ENCODE results near the gene PLA2G4C. TPM values are rescaled to one million over a fixed set of nuclear protein-coding genes. Genes with fewer than 3 reads are reported as not detected.

The PLA2G4C gene, protein sequence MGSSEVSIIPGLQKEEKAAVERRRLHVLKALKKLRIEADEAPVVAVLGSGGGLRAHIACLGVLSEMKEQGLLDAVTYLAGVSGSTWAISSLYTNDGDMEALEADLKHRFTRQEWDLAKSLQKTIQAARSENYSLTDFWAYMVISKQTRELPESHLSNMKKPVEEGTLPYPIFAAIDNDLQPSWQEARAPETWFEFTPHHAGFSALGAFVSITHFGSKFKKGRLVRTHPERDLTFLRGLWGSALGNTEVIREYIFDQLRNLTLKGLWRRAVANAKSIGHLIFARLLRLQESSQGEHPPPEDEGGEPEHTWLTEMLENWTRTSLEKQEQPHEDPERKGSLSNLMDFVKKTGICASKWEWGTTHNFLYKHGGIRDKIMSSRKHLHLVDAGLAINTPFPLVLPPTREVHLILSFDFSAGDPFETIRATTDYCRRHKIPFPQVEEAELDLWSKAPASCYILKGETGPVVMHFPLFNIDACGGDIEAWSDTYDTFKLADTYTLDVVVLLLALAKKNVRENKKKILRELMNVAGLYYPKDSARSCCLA
- total RNA-seq, result 1 to 10 TPM; 1.1 to 3.9 TPM
- polyA plus RNA-seq, result 1 to 10 TPM; 2.3 to 5.9 TPM

DNA sequence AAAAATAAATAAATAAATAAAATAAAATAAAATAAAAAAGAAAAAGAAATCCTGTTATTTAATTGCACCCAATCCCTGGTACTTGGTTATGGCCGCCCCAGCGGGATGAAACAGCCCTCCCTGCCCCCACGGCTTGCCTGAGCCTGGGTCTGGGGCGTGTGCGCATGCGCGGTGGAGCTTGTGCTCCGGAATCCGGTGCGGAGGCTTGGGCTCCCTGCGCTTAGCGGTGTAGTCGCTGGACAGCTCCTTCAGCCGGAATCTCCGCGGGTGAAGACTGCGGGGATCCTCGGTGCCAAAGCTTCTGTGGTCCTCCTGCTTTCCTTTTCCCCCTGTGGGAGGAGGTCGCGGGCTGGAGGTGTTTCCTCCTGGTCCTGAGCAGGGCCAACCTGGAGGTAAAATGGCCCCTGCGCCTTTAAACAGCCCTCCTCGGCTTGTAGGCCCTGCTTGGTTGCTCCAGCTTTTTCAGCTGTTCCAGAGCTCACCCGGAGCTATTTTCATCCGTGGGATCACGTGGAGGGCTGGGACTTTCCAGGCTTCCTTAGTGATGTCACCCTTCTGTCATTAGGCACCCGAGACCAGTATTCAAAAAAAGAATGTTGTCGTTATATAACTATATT lies at the start of gene PLA2G4C:
TSS of gene PLA2G4C (minus strand) at position 468 of the 617 bp plus-strand sequence. CDS start 4,288 bp downstream, outside the sequence.
- TF ChIP-seq FOXA2 (IDR thresholded peaks at IDR 0.05) (no peak), NR2F2 (IDR thresholded peaks at IDR 0.05) (no peak), EGR1 (IDR thresholded peaks at IDR 0.05; ENCODE audit: low read depth in 2 of 2) (no peak), SP1 (IDR thresholded peaks at IDR 0.05) (peak; percentile 31), YY1 (IDR thresholded peaks at IDR 0.05) (peak; percentile 96), FOXA1 (IDR thresholded peaks at IDR 0.05) (no peak), GABPA (IDR thresholded peaks at IDR 0.05 in 1 of 2, conservative IDR thresholded peaks at IDR 0.05 in 1 of 2) (no peak), JUND (IDR thresholded peaks at IDR 0.05) (peak in 1 of 2 donors; percentile 67), HNF4G (IDR thresholded peaks at IDR 0.05) (no peak), RAD21 (IDR thresholded peaks at IDR 0.05) (peak in 1 of 2 donors; percentile 18), RXRA (IDR thresholded peaks at IDR 0.05) (no peak), HNF4A (conservative IDR thresholded peaks at IDR 0.05) (peak in 1 of 2 donors; percentile 14), TAF1 (conservative IDR thresholded peaks at IDR 0.05) (peak; percentile 35)
- TF ChIP-seq, protein P1, sequence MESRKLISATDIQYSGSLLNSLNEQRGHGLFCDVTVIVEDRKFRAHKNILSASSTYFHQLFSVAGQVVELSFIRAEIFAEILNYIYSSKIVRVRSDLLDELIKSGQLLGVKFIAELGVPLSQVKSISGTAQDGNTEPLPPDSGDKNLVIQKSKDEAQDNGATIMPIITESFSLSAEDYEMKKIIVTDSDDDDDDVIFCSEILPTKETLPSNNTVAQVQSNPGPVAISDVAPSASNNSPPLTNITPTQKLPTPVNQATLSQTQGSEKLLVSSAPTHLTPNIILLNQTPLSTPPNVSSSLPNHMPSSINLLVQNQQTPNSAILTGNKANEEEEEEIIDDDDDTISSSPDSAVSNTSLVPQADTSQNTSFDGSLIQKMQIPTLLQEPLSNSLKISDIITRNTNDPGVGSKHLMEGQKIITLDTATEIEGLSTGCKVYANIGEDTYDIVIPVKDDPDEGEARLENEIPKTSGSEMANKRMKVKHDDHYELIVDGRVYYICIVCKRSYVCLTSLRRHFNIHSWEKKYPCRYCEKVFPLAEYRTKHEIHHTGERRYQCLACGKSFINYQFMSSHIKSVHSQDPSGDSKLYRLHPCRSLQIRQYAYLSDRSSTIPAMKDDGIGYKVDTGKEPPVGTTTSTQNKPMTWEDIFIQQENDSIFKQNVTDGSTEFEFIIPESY (IDR thresholded peaks at IDR 0.05), result no peak
- TF ChIP-seq, protein P2, sequence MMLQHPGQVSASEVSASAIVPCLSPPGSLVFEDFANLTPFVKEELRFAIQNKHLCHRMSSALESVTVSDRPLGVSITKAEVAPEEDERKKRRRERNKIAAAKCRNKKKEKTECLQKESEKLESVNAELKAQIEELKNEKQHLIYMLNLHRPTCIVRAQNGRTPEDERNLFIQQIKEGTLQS (IDR thresholded peaks at IDR 0.05), result peak; percentile 51
- TF ChIP-seq, protein P3, sequence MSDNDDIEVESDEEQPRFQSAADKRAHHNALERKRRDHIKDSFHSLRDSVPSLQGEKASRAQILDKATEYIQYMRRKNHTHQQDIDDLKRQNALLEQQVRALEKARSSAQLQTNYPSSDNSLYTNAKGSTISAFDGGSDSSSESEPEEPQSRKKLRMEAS (IDR thresholded peaks at IDR 0.05), result no peak
- TF ChIP-seq, protein P4, sequence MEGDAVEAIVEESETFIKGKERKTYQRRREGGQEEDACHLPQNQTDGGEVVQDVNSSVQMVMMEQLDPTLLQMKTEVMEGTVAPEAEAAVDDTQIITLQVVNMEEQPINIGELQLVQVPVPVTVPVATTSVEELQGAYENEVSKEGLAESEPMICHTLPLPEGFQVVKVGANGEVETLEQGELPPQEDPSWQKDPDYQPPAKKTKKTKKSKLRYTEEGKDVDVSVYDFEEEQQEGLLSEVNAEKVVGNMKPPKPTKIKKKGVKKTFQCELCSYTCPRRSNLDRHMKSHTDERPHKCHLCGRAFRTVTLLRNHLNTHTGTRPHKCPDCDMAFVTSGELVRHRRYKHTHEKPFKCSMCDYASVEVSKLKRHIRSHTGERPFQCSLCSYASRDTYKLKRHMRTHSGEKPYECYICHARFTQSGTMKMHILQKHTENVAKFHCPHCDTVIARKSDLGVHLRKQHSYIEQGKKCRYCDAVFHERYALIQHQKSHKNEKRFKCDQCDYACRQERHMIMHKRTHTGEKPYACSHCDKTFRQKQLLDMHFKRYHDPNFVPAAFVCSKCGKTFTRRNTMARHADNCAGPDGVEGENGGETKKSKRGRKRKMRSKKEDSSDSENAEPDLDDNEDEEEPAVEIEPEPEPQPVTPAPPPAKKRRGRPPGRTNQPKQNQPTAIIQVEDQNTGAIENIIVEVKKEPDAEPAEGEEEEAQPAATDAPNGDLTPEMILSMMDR (IDR thresholded peaks at IDR 0.05; ENCODE audit: low read depth, low read length, missing input control), result no peak
- TF ChIP-seq, protein P5, sequence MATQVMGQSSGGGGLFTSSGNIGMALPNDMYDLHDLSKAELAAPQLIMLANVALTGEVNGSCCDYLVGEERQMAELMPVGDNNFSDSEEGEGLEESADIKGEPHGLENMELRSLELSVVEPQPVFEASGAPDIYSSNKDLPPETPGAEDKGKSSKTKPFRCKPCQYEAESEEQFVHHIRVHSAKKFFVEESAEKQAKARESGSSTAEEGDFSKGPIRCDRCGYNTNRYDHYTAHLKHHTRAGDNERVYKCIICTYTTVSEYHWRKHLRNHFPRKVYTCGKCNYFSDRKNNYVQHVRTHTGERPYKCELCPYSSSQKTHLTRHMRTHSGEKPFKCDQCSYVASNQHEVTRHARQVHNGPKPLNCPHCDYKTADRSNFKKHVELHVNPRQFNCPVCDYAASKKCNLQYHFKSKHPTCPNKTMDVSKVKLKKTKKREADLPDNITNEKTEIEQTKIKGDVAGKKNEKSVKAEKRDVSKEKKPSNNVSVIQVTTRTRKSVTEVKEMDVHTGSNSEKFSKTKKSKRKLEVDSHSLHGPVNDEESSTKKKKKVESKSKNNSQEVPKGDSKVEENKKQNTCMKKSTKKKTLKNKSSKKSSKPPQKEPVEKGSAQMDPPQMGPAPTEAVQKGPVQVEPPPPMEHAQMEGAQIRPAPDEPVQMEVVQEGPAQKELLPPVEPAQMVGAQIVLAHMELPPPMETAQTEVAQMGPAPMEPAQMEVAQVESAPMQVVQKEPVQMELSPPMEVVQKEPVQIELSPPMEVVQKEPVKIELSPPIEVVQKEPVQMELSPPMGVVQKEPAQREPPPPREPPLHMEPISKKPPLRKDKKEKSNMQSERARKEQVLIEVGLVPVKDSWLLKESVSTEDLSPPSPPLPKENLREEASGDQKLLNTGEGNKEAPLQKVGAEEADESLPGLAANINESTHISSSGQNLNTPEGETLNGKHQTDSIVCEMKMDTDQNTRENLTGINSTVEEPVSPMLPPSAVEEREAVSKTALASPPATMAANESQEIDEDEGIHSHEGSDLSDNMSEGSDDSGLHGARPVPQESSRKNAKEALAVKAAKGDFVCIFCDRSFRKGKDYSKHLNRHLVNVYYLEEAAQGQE (IDR thresholded peaks at IDR 0.05), result peak; percentile 97
- H3K27me3 ChIP-seq (ENCODE audit: control insufficient read depth in 4 of 4, insufficient read depth in 4 of 4, low read length in 3 of 4), result no peaks in the 10 kb centered on the region
- H3K9me3 ChIP-seq (ENCODE audit: control insufficient read depth in 4 of 4, low read length in 3 of 4), result no peaks in the 10 kb centered on the region
- H3K27ac ChIP-seq (ENCODE audit: low read depth in 1 of 2, low read length in 2 of 2), result peak within 1 kb of the TSS; percentile 80 to 95
- under 1% methylated on average over 27 of the region's 27 CpGs for WGBS
- peak within 1 kb of the TSS; percentile 89 to 92 for H3K9ac ChIP-seq (ENCODE audit: low read depth in 1 of 2, low read length in 2 of 2)
- peak within 1 kb of the TSS; percentile 46 to 71 (median 49) for H3K4me3 ChIP-seq (ENCODE audit: low read depth in 1 of 3, low read length in 3 of 3)
- peaks cover 1 to 22% (median 15%) of the 10 kb centered on the region in 4 donors for H3K4me1 ChIP-seq (ENCODE audit: control insufficient read depth in 4 of 4, insufficient read depth in 4 of 4, low read length in 3 of 4)
- peak; percentile 81 for DNase-seq (ENCODE audit: low spot score)
- no peaks in the 10 kb centered on the region for H3K36me3 ChIP-seq (ENCODE audit: control insufficient read depth in 4 of 4, insufficient read depth in 3 of 4, low read depth in 1 of 4, low read length in 3 of 4)

Measured in liver (tissue), 9 donors.